ENCODE results near the gene LNX2. TPM values are rescaled to one million over a fixed set of nuclear protein-coding genes. Genes with fewer than 3 reads are reported as not detected.

Gene LNX2
- total and polyA plus RNA-seq, 2 of the 4 experiments (the other 2 are of a cell fraction): 3.1 to 7.2 TPM

DNA sequence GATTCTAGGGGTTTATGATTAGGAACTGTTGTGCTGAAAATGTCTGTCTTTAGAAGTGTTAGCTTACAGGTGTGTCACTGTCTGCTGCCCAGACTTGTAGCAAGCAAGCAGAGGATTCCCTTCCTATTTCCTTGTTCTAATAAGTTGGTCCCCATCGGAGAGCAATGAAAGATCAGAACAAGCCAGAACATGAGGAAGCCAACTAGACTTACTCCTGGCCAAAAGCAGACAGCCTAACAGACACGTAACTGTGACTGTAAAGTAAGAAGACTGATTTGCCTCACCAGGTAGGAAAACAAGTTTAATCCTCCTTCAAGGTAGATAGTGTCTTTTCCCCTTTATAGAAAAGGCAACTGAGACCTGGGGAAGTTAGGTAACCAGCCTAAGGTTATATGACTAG is 13.9 kb upstream of the LNX2 start:
- Histone ChIP-seq H3K36me3 (ENCODE audit: control insufficient read depth, insufficient read depth, low read length) (peaks cover 2% of the 10 kb centered on the region), H3K9me3 (ENCODE audit: control insufficient read depth, insufficient read depth, low read length) (no peaks in the 10 kb centered on the region), H4K91ac (ENCODE audit: insufficient read depth, low read depth, low read length) (no peak overlapping the region), H3K9me1 (ENCODE audit: insufficient read depth, low read length) (peaks cover 8% of the 10 kb centered on the region), H3K27me3 (ENCODE audit: control insufficient read depth, insufficient read depth, low read length) (no peaks in the 10 kb centered on the region), H4K20me1 (ENCODE audit: insufficient read depth, low read length) (peaks cover 33% of the 10 kb centered on the region), H2AK5ac (ENCODE audit: low read depth, low read length) (no peak overlapping the region), H2BK20ac (ENCODE audit: low read depth, low read length) (no peak overlapping the region), H2AK9ac (replicated peaks; ENCODE audit: low read depth, low read length, poor library complexity) (no peak overlapping the region), H3K18ac (ENCODE audit: low read depth, low read length) (no peak overlapping the region), H3K56ac (ENCODE audit: extremely low read depth, insufficient read depth, low read length) (no peak overlapping the region), H3K4ac (ENCODE audit: low read depth, low read length) (no peak overlapping the region), H3K79me1 (ENCODE audit: low read depth in 1 of 2, low read length in 2 of 2) (peaks cover 31 to 43% of the 10 kb centered on the region in 2 experiments), H2BK120ac (ENCODE audit: low read depth, low read length) (no peak overlapping the region), H3K23ac (ENCODE audit: low read depth, low read length) (no peak overlapping the region), H2BK15ac (ENCODE audit: low read depth, low read length) (no peak overlapping the region), H3K27ac (ENCODE audit: insufficient read depth, low read length) (no peak overlapping the region), H3K4me2 (ENCODE audit: low read depth, low read length) (no peak overlapping the region), H3K4me1 (ENCODE audit: control insufficient read depth, insufficient read depth, low read length) (peaks cover 3% of the 10 kb centered on the region), H3K14ac (replicated peaks; ENCODE audit: low read depth, low read length) (no peak overlapping the region), H2BK5ac (ENCODE audit: low read depth, low read length, poor library complexity, severe bottlenecking) (no peak overlapping the region), H3K4me3 (ENCODE audit: insufficient read depth, low read depth, low read length) (no peak overlapping the region), H4K8ac (ENCODE audit: low read depth in 2 of 2, low read length in 2 of 2) (no peak overlapping the region), H4K5ac (ENCODE audit: low read depth, low read length) (no peak overlapping the region), H3K9ac (ENCODE audit: low read depth, low read length) (no peak overlapping the region), H2AFZ (replicated peaks; ENCODE audit: low read length, poor library complexity) (no peak overlapping the region)
- ChIA-PET POLR2A (ENCODE audit: unreplicated experiment) (no interaction called here), CTCF (interaction anchor here (1.1 kb wide), 1 partner anchor 192 kb away, joined by 5 read pairs; no protein-coding TSS in a partner anchor)
- in situ Hi-C loops (cut with MboI; ENCODE audit: low sequenced_read_pairs) (no loop called here), dilution Hi-C loops (cut with HindIII; ENCODE audit: low sequenced_read_pairs, unreplicated experiment) (no loop called here), intact Hi-C loops (cut with micrococcal nuclease) (no loop called here)
- ATAC-seq (ENCODE audit: low read depth): no peak
- DNase-seq: no peak
- TF ChIP-seq, protein P1, sequence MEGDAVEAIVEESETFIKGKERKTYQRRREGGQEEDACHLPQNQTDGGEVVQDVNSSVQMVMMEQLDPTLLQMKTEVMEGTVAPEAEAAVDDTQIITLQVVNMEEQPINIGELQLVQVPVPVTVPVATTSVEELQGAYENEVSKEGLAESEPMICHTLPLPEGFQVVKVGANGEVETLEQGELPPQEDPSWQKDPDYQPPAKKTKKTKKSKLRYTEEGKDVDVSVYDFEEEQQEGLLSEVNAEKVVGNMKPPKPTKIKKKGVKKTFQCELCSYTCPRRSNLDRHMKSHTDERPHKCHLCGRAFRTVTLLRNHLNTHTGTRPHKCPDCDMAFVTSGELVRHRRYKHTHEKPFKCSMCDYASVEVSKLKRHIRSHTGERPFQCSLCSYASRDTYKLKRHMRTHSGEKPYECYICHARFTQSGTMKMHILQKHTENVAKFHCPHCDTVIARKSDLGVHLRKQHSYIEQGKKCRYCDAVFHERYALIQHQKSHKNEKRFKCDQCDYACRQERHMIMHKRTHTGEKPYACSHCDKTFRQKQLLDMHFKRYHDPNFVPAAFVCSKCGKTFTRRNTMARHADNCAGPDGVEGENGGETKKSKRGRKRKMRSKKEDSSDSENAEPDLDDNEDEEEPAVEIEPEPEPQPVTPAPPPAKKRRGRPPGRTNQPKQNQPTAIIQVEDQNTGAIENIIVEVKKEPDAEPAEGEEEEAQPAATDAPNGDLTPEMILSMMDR (conservative IDR thresholded peaks at IDR 0.05; ENCODE audit: low read depth, low read length): no peak
- TF ChIP-seq POLR2A (IDR thresholded peaks at IDR 0.05; ENCODE audit: low read depth, low read length) (no peak), RAD21 (IDR thresholded peaks at IDR 0.05; ENCODE audit: low read length) (no peak), RFX5 (IDR thresholded peaks at IDR 0.05; ENCODE audit: low read depth, low read length) (no peak), NFE2L2 (IDR thresholded peaks at IDR 0.05; ENCODE audit: low read depth, low read length) (no peak), MAZ (IDR thresholded peaks at IDR 0.05; ENCODE audit: borderline replicate concordance, low read depth, low read length) (no peak), RCOR1 (IDR thresholded peaks at IDR 0.05; ENCODE audit: insufficient replicate concordance, low read length) (no peak), SMC3 (IDR thresholded peaks at IDR 0.05; ENCODE audit: low read depth, low read length) (no peak), BHLHE40 (IDR thresholded peaks at IDR 0.05; ENCODE audit: low read depth, low read length) (no peak), FOS (IDR thresholded peaks at IDR 0.05; ENCODE audit: low read depth, low read length) (no peak), CHD1 (IDR thresholded peaks at IDR 0.05; ENCODE audit: low read depth, low read length) (no peak), CEBPB (IDR thresholded peaks at IDR 0.05; ENCODE audit: low read depth, low read length) (no peak), MXI1 (IDR thresholded peaks at IDR 0.05; ENCODE audit: borderline replicate concordance, low read depth, low read length) (no peak), USF2 (IDR thresholded peaks at IDR 0.05; ENCODE audit: low read depth, low read length) (no peak)
- TF ChIP-seq, protein P2, sequence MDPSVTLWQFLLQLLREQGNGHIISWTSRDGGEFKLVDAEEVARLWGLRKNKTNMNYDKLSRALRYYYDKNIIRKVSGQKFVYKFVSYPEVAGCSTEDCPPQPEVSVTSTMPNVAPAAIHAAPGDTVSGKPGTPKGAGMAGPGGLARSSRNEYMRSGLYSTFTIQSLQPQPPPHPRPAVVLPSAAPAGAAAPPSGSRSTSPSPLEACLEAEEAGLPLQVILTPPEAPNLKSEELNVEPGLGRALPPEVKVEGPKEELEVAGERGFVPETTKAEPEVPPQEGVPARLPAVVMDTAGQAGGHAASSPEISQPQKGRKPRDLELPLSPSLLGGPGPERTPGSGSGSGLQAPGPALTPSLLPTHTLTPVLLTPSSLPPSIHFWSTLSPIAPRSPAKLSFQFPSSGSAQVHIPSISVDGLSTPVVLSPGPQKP (IDR thresholded peaks at IDR 0.05; ENCODE audit: borderline replicate concordance, low read depth, low read length): no peak
- no CpG with 5 or more reads among the region's 2 CpGs for WGBS, 2 experiments (ENCODE audit: extremely low coverage in 2 of 2, insufficient read length in 1 of 2)
- BruUV-seq (replicated peaks): no TSS peak
